ENCODE results near the gene CPSF4.

The CPSF4 gene

DNA sequence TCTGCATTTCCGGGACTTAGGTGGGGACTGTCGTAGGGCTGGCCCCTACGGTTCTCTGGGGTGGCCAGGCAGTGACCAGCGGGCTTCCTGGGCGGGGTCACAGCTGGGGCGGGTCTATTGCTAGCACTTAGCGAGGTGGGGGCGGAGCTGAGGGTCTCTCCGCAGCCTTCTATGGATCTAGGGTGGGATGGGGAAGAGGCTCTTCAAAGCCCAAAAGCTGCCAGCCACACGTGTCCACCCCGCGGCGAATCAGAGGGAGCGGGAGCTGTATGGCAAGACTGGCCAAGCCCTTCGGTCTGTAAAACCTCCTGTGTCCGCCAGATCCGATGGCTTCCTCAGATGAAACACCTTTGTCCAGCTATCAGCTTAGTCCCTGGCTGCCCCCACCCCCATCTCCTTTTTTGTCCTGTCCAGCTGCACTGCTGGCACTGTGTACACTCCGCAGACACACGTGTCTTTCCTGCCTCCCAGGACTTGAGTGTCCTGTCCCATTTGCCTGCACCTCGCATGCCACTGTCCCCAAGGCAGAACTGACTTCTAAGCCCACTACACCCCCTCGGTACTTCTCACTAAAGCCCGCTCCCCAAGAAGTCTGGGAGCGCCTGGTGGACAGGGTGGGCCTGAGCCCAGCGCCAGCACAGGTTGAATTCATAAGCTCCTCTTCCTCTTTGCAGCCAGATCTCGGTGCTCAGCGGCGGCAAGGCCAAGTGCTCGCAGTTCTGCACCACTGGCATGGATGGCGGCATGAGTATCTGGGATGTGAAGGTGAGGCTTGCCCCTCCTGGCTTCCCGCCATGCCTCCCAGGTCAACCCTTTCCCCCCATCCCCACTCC lies 45.2 kb upstream of the CPSF4 start:
- DNase-seq (ENCODE audit: insufficient read length, low spot score) = peak; percentile 61
- TF ChIP-seq, protein P1, sequence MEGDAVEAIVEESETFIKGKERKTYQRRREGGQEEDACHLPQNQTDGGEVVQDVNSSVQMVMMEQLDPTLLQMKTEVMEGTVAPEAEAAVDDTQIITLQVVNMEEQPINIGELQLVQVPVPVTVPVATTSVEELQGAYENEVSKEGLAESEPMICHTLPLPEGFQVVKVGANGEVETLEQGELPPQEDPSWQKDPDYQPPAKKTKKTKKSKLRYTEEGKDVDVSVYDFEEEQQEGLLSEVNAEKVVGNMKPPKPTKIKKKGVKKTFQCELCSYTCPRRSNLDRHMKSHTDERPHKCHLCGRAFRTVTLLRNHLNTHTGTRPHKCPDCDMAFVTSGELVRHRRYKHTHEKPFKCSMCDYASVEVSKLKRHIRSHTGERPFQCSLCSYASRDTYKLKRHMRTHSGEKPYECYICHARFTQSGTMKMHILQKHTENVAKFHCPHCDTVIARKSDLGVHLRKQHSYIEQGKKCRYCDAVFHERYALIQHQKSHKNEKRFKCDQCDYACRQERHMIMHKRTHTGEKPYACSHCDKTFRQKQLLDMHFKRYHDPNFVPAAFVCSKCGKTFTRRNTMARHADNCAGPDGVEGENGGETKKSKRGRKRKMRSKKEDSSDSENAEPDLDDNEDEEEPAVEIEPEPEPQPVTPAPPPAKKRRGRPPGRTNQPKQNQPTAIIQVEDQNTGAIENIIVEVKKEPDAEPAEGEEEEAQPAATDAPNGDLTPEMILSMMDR (IDR thresholded peaks at IDR 0.05; ENCODE audit: insufficient read depth, missing control alignments) = no peak
- no peak for FAIRE-seq

DNA sequence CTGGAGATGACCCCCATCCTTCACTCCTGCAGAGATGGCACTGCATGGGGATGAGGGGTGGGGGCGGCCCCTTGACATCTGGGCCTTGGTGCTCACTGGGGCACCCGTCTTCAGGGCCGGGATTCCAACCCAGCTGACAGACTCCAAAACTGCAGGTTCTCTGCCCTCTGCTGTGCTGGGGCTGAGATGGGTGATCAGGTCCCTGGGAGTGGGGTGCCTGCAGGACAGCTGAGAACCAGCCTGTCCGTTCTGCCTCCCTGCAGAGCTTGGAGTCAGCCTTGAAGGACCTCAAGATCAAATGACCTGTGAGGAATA lies 44.6 kb upstream of the CPSF4 start:
- TF ChIP-seq, protein P1 (IDR thresholded peaks at IDR 0.05; ENCODE audit: insufficient read depth, missing control alignments) = no peak
- DNase-seq (ENCODE audit: insufficient read length, low spot score) (no peak), FAIRE-seq (no peak)

DNA sequence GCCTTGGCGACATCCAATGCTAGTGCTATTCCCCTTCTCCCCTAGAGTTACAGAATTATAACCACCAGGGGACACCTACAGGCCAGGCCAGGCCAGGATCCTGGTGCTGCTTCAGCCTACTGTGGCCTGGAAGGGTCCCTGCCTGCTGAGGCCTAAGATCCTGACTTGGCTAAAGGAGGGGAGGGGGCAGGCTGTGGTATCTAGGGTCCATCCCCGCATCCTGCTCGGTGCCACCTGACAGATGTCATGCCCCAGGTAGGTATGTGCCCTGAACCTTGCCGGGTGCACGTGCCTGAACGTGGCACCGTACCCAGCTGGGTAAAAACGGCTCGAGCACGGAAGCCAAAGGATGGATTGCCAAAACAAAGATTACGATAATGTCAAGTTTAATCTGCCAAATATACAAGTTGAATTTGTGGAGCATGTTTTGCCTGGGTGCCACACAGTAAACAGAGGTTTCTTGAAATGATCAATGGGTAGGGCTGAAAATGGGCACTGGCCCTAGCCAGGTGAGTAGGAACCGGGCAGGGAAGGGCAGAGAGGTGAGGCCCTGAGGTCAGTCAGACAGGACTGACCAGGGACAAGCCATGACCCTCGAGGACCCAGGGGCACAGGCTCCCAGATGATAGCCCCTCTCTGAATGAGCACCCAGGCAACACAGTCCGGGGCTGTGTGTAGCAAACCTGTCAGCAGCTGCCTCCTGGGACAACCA lies 43.0 kb upstream of the CPSF4 start:
- DNase-seq (ENCODE audit: insufficient read length, low spot score) (no peak), FAIRE-seq (no peak)
- TF ChIP-seq, protein P1 (IDR thresholded peaks at IDR 0.05; ENCODE audit: insufficient read depth, missing control alignments) = no peak

DNA sequence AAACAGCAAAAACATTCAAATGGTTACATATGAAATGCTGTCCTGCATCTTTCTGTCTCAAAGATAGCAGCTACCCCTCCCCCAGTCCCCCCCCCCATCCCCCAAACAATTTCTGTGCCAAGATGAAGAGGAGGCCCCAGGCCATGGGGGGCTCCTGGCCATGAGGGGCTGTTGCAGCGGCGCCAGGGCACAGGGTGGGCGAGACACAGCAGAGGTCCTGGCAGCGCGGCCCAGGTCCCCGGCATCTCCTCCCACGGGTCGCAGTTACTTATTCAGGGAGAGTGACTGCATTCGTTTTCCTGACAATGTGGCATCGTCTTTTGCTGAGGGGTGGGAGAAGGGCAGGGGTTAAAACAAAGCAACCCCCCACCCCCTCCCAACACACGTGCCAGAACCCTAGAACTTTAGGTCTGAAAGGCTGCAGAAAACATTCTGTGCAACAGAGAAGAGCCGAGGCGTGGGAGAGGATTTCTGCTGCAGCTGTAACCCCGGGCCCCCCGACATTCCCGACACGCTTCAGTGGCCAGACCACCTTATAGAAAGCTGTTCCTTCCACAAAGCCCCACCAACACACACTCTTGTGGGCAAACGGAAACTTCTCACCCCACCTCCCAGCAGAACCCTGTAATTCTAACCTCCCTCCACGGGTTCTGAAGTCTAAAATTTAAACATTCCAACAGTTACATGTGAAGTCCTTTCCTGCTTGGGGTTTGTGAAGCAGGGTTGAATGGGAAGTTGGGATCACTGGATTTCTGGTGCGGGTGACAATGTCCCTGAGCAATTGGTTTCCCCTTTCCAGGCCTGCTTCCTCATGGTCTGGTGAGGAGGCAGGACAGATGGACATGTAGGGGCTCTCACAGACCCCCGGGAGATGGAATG lies 42.1 kb upstream of the CPSF4 start:
- FAIRE-seq (no peak), DNase-seq (ENCODE audit: insufficient read length, low spot score) (no peak)
- TF ChIP-seq, protein P1 (IDR thresholded peaks at IDR 0.05; ENCODE audit: insufficient read depth, missing control alignments) = no peak

DNA sequence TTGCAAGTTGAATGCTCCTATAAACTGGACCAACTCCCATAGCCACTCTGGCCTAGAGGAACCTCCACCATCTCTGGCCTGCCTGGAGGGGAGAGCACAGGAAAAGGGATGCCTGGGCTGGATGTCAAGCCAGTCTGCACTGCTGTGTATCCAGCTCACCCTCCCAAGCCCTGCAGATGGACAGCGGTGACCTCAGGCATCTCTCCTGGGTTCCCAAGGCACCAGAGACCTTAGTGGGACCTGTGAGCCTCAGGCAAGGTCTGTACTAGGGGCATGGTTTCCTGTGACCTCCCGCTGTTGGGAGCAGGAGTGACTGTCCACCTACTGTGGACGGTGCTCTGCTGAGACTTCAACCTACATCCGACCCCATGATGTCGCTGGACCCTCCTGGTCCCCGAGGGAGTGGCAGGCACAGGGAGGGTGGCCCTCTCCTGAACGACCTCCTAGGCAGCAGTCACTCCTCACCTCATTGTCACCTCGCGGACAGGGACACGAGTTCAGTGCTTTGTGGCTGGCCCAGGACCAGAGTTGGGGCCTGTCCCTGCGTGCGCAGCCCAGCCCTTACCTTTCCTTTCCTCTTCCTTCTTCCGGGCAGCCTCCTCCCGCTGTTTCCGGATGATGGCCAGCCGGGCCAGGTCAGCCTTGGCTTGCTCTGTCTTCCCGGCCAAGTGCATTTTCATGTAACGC lies 41.3 kb upstream of the CPSF4 start:
- FAIRE-seq = no peak

DNA sequence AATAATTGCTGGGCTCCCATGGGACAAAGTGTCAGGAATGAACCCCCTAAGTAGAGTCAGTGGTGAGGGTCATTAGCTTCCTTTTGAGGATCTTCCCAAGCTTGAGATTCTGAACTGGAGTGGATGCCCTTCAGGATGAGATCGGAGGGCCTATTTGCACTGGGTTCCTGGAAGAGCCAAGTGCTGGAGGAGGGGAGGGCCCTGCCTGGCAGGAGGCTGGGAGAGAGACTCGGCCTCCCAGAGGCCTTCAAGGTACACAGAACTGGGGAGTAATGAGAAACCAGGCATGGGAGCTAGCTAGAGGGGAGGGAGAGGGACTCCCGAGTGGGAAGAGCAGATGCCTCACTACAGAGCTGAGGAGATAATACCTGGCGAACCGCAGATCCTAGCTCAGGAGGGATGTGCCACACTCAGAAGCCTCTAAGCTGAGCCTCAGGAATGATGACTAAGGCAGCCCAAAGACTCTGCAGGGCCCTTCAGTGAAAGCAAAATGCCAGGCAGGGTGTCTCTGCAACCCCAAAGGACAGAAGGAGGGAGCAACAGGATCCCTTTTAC lies 39.8 kb upstream of the CPSF4 start:
- FAIRE-seq (no peak), DNase-seq (ENCODE audit: insufficient read length, low spot score) (no peak)
- TF ChIP-seq, protein P1 (IDR thresholded peaks at IDR 0.05; ENCODE audit: insufficient read depth, missing control alignments) = no peak

More for the DNA sequence above, 41.3 kb upstream of the CPSF4 start:
- DNase-seq (ENCODE audit: insufficient read length, low spot score) = no peak
- TF ChIP-seq, protein P1 (IDR thresholded peaks at IDR 0.05; ENCODE audit: insufficient read depth, missing control alignments) = no peak

All from D721Med (cell line).